ENCODE data around the gene FBLN5. TPM values are rescaled to one million over a fixed set of nuclear protein-coding genes. Genes with fewer than 3 reads are reported as not detected.

The FBLN5 gene
- total RNA-seq, 4 donors from 2014 or later: 26.3 to 128 (median 44.5) TPM

- no peak for TF ChIP-seq CTCF (IDR thresholded peaks at IDR 0.05)
- TF ChIP-seq POLR2A (IDR thresholded peaks at IDR 0.05): no peak
- no peak for DNase-seq (ENCODE audit: low spot score in 2 of 2)
- no peak overlapping the region for H3K4me3 ChIP-seq (ENCODE audit: low read depth, poor library complexity, severe bottlenecking)
- intact Hi-C loops (cut with DNase I; ENCODE audit: low total_unique reads): no loop called here
- WGBS, 2 donors: 95% methylated on average over 8 of the region's 8 CpGs
These were observed 60.5 kb downstream of the FBLN5 start for GRCh38 chr14:91886961-91887360.

GRCh38 chr14:91885839-91886238 lies 61.7 kb downstream of the FBLN5 start:
- H3K4me3 ChIP-seq (ENCODE audit: low read depth, poor library complexity, severe bottlenecking): no peak overlapping the region
- TF ChIP-seq POLR2A (IDR thresholded peaks at IDR 0.05): no peak
- no peak for TF ChIP-seq CTCF (IDR thresholded peaks at IDR 0.05)
- intact Hi-C loops (cut with DNase I; ENCODE audit: low total_unique reads): no loop called here
- no peak for DNase-seq (ENCODE audit: low spot score in 2 of 2)
- WGBS, 2 donors: 56 to 65% methylated on average over 4 of the region's 4 CpGs

- DNase-seq (ENCODE audit: low spot score in 2 of 2): no peak
- WGBS, 2 donors: 78 to 79% methylated on average over 4 of the region's 4 CpGs
- no peak overlapping the region for H3K4me3 ChIP-seq (ENCODE audit: low read depth, poor library complexity, severe bottlenecking)
- TF ChIP-seq POLR2A (IDR thresholded peaks at IDR 0.05) (no peak), CTCF (IDR thresholded peaks at IDR 0.05) (no peak)
- intact Hi-C loops (cut with DNase I; ENCODE audit: low total_unique reads): no loop called here
These were observed 62.3 kb downstream of the FBLN5 start for GRCh38 chr14:91885113-91885712.

GRCh38 chr14:91884664-91885063 lies 62.8 kb downstream of the FBLN5 start:
- TF ChIP-seq POLR2A (IDR thresholded peaks at IDR 0.05): no peak
- no peak for TF ChIP-seq CTCF (IDR thresholded peaks at IDR 0.05)
- intact Hi-C loops (cut with DNase I; ENCODE audit: low total_unique reads): no loop called here

GRCh38 chr14:91883753-91884152 lies 63.7 kb downstream of the FBLN5 start:
- TF ChIP-seq CTCF (IDR thresholded peaks at IDR 0.05) (no peak), POLR2A (IDR thresholded peaks at IDR 0.05) (no peak)
- WGBS, 2 donors: 54 to 56% methylated on average over 9 of the region's 9 CpGs
- intact Hi-C loops (cut with DNase I; ENCODE audit: low total_unique reads): no loop called here
- DNase-seq (ENCODE audit: low spot score in 2 of 2): peak; percentile 84 to 93
- H3K4me3 ChIP-seq (ENCODE audit: low read depth, poor library complexity, severe bottlenecking): no peak overlapping the region

More at GRCh38 chr14:91884664-91885063, 62.8 kb downstream of the FBLN5 start:
- no peak overlapping the region for H3K4me3 ChIP-seq (ENCODE audit: low read depth, poor library complexity, severe bottlenecking)
- WGBS, 2 donors: 71 to 73% methylated on average over 6 of the region's 6 CpGs
- no peak for DNase-seq (ENCODE audit: low spot score in 2 of 2)

- no peak for TF ChIP-seq CTCF (IDR thresholded peaks at IDR 0.05)
- no peak for TF ChIP-seq POLR2A (IDR thresholded peaks at IDR 0.05)
- WGBS, 2 donors: 37 to 45% methylated on average over 4 of the region's 4 CpGs
- intact Hi-C loops (cut with DNase I; ENCODE audit: low total_unique reads): no loop called here
- H3K4me3 ChIP-seq (ENCODE audit: low read depth, poor library complexity, severe bottlenecking): no peak overlapping the region
- DNase-seq (ENCODE audit: low spot score in 2 of 2): no peak
These were observed 64.7 kb downstream of the FBLN5 start for GRCh38 chr14:91882776-91883175.
